Ectodermal cell (in vitro differentiated cells): ENCODE results near the gene ARL5A.

Experiments
- H3K27ac ChIP-seq: 2 replicates; pipeline ENCODE4 v1.7.0; 2013; ENCODE audit warnings: mild to moderate bottlenecking, low read depth, low read length; ENCODE audit not compliant: insufficient read depth, poor library complexity, severe bottlenecking
- H3K27me3 ChIP-seq: 2 replicates; pipeline ENCODE4 v1.7.0; 2013; ENCODE audit warnings: mild to moderate bottlenecking, low read length; ENCODE audit not compliant: insufficient read depth, control insufficient read depth, poor library complexity, severe bottlenecking
- H3K36me3 ChIP-seq: one replicate; pipeline ENCODE4 v1.7.0; 2013; ENCODE audit warnings: low read length; ENCODE audit not compliant: control insufficient read depth, insufficient read depth
- H3K4me1 ChIP-seq: one replicate; pipeline ENCODE4 v1.7.0; 2013; ENCODE audit warnings: low read length; ENCODE audit not compliant: control insufficient read depth, insufficient read depth
- H3K4me3 ChIP-seq: 2 replicates; pipeline ENCODE4 v1.7.0; 2013; ENCODE audit warnings: low read depth, low read length, control low read depth; ENCODE audit not compliant: insufficient read depth
- H3K9me3 ChIP-seq: 2 replicates; pipeline ENCODE4 v1.7.0; 2013; ENCODE audit warnings: mild to moderate bottlenecking, low read length, moderate library complexity; ENCODE audit not compliant: control insufficient read depth
- WGBS, 2 experiments: methylation state at CpG; one replicate each; pipeline ENCODE4 v1.1.7; 2013; ENCODE audit warnings: missing lambda C conversion rate in 2 of 2; 5-methylcytosine and 5-hydroxymethylcytosine counted together

ARL5A gene

DNA sequence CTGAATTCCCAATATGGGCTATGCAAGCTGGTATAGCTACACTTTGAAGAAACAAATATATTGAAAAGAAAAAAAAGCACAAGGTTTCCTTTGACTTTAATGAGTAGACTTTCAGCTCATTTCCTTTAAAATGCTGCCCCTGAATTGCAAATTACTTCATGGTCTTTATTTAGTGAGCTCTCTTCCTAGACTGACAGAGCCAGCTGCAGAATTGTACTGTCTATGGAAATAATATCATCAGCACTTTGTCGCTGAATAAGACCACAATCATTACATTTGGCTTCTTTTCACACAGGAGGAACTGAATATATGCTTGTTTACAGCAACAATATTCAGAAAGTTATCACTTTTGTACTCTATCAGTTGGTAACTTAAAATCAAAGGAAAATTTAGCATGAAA is 41.7 kb downstream of the ARL5A start:
- Histone ChIP-seq H3K27me3 (no peaks in the 10 kb centered on the region), H3K27ac (no peak overlapping the region), H3K4me1 (no peaks in the 10 kb centered on the region), H3K36me3 (no peaks in the 10 kb centered on the region), H3K9me3 (no peaks in the 10 kb centered on the region), H3K4me3 (no peak overlapping the region)
- 83 to 88% methylated on average over 1 of the region's 1 CpG for WGBS, 2 experiments

DNA sequence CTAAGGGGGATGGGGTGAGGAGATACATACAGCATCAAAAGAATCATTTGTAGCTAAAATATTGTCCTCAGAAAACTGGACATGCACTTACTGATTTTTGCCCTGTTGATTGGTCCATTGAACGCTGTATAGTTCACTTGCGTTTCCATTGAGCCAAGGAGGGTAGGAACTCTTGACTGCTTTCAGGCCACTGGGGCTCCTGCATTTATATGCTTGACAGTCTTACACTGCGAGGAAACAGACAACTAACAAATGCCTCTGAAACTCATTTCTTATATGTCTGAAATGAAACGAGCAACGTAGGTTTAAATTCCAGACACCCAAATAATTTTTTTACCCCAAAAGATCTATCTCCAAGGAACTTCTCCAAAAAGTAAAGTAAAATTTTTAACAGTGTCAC is 42.1 kb downstream of the ARL5A start:
- no peak overlapping the region for H3K4me3 ChIP-seq
- H3K9me3 ChIP-seq, result no peaks in the 10 kb centered on the region
- 94 to 98% methylated on average over 5 of the region's 5 CpGs for WGBS, 2 experiments
- H3K27me3 ChIP-seq, result no peaks in the 10 kb centered on the region
- H3K36me3 ChIP-seq, result no peaks in the 10 kb centered on the region
- H3K27ac ChIP-seq, result no peak overlapping the region
- no peaks in the 10 kb centered on the region for H3K4me1 ChIP-seq

DNA sequence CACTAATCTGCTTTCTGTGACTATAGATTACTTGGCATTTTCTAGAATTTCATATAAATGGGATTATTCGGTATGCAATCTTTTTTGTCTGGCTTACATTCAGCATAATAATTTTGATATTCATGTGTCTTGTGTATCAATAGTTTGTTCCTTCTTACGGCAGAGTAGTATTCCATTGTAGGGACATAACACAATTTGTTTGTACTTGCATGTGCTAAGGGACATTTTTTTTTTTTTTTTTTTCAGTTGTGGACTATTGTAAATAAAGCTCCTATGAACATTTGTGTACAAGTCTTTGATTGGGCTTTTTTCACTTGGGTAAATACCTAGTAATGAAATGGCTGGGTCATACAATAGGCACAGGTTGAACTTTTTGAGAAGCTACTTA is 45.1 kb downstream of the ARL5A start:
- 94 to 96% methylated on average over 2 of the region's 2 CpGs for WGBS, 2 experiments
- Histone ChIP-seq H3K27ac (no peak overlapping the region), H3K4me3 (no peak overlapping the region), H3K27me3 (no peaks in the 10 kb centered on the region), H3K9me3 (no peaks in the 10 kb centered on the region), H3K36me3 (no peaks in the 10 kb centered on the region), H3K4me1 (no peaks in the 10 kb centered on the region)

DNA sequence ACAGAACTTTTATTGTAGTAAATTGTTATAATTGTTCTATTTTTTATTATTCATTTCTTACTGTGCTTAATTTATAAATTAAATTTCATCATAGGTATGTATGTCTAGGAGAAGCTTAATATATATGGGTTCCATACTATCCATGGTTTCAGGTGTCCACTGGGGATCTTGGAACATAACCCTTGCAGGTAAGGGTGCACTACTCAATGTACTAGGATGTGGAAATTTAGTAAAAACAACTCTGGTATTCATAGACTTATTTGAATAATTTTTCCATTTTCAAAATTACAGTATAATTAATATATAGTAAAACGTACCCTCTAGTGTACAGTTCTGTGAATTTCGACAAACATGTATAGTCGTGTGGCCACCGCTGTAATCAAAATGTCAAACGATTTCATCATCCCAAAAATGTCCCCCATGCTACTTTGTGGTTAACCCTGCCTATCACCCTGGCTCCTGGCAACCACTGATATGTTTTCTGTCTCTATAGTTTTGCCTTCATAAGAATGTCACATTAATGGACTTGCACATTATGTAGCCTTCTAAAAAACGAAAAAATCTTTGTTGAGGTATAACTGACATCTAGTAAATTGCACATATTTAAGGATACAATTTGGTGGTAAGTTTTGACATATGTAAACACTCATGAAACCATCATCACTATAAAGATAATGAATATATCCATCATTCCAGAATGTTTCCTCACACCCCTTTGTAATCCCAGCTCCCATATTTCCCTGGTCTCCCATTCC is 45.7 kb downstream of the ARL5A start:
- Histone ChIP-seq H3K9me3 (no peaks in the 10 kb centered on the region), H3K27me3 (no peaks in the 10 kb centered on the region), H3K36me3 (no peaks in the 10 kb centered on the region), H3K4me1 (no peaks in the 10 kb centered on the region), H3K27ac (no peak overlapping the region), H3K4me3 (no peak overlapping the region)
- WGBS, 2 experiments, result 95 to 98% methylated on average over 5 to 6 of the region's 6 CpGs

DNA sequence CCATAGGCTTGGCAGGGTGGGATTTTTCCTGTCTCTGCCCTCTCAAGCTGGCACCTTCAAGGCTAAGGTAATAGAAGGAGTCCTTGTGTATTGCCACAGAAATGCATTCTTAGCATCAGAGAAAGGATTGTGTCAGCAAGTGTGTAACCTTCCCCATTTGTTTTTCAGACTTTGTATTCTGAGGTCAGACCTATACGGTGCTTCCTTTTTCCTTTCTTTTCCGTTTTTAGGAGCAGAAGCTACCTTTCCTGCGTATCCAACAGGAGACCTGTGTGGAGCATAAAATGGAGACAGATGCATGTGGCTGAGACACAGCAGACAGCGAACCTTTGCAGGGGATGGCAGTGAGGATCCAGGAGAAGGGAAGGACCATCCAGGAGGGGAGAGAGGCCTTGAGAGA is 46.6 kb downstream of the ARL5A start:
- WGBS, 2 experiments, result 91 to 92% methylated on average over 4 of the region's 4 CpGs

DNA sequence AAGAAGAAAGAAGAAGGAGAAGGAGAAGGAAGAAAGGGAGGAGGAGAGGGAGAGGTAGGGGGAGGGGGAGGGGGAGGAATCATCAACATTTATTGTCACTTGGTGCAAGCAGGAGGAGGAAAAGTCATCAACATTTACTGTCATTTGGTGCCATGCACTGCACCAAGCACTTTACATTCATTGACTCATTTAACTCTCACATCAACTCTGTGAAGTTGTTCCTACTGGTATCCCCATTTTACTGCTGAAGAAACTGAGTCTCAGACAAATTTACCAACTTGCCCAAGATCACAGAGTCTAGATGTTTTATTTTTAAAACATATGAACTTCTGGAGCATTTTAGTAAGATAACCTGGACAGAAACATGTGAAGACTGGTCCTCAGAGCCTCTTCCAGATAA is 47.3 kb downstream of the ARL5A start:
- no peaks in the 10 kb centered on the region for H3K27me3 ChIP-seq
- H3K27ac ChIP-seq, result no peak overlapping the region
- H3K4me1 ChIP-seq, result no peaks in the 10 kb centered on the region
- no peaks in the 10 kb centered on the region for H3K36me3 ChIP-seq
- no peak overlapping the region for H3K4me3 ChIP-seq
- no peaks in the 10 kb centered on the region for H3K9me3 ChIP-seq

More for the DNA sequence above, 46.6 kb downstream of the ARL5A start:
- Histone ChIP-seq H3K27ac (no peak overlapping the region), H3K4me1 (no peaks in the 10 kb centered on the region), H3K4me3 (no peak overlapping the region), H3K36me3 (no peaks in the 10 kb centered on the region), H3K27me3 (no peaks in the 10 kb centered on the region), H3K9me3 (no peaks in the 10 kb centered on the region)

DNA sequence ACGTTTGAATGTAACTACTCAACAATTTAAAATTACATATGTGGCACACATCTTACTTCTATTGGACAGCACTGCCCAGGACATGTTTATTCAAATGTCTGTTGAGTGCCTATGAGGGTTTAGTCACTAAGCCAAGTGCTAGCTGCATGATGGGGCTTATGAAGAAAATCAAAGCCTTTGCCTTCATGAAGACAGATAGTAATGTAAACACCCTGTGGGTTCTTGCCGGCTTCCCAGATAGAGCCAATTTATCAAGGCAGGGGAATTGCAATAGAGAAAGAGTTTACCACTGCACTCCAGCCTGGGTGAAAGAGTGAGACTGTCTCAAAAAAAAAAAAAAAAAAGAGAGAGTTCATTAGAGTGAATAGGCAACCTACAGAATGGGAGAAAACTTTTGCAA is 50.3 kb downstream of the ARL5A start:
- Histone ChIP-seq H3K36me3 (no peaks in the 10 kb centered on the region), H3K27ac (no peak overlapping the region), H3K4me1 (no peaks in the 10 kb centered on the region), H3K27me3 (no peaks in the 10 kb centered on the region), H3K4me3 (no peak overlapping the region), H3K9me3 (no peaks in the 10 kb centered on the region)
- WGBS, 2 experiments, result 96 to 99% methylated on average over 1 to 2 of the region's 2 CpGs

DNA sequence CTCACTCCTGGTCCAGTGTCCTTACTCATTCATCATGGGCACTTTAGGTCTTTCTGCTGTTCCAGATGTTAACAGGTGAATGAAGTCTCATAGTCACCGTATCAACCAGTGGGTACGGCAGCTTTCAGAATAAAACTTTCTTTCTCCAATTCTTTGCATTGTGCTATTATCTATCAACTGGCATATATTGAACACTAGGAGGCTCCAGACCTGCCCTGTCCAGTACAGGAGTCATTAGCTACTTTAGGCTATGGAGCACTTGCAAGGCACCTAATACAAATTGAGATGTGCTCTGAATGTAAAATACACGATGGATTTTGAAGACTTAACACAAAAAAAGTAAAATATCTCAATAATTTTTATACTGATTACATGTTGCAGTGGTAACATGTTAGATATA is 50.7 kb downstream of the ARL5A start:
- H3K9me3 ChIP-seq, result no peaks in the 10 kb centered on the region
- WGBS, 2 experiments, result 98% methylated on average over 2 to 3 of the region's 3 CpGs
- no peaks in the 10 kb centered on the region for H3K27me3 ChIP-seq
- no peak overlapping the region for H3K27ac ChIP-seq
- H3K4me3 ChIP-seq, result no peak overlapping the region
- no peaks in the 10 kb centered on the region for H3K36me3 ChIP-seq
- H3K4me1 ChIP-seq, result no peaks in the 10 kb centered on the region

DNA sequence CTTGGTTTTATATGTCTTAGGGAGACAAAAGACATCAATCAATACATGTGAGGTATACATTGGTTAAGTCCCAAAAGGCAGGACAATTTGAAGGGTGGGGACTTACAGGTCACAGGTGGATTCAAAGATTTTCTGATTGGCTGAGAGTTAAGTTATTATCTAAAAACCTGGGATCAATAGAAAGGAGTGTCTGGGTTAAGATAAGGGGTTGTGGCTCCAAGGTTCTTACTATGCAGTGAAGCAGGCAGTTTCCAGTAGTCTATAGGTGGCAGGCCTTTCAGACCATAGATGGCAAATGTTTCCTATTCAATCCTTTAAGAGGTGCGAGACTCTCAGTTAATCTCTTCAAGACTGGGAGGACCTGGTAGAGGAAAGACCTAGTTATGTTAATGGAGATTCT is 51.9 kb downstream of the ARL5A start:
- Histone ChIP-seq H3K4me3 (no peak overlapping the region), H3K36me3 (no peaks in the 10 kb centered on the region), H3K27me3 (no peaks in the 10 kb centered on the region), H3K9me3 (no peaks in the 10 kb centered on the region), H3K4me1 (no peaks in the 10 kb centered on the region), H3K27ac (no peak overlapping the region)
- 83 to 90% methylated on average over 1 of the region's 1 CpG for WGBS, 2 experiments

DNA sequence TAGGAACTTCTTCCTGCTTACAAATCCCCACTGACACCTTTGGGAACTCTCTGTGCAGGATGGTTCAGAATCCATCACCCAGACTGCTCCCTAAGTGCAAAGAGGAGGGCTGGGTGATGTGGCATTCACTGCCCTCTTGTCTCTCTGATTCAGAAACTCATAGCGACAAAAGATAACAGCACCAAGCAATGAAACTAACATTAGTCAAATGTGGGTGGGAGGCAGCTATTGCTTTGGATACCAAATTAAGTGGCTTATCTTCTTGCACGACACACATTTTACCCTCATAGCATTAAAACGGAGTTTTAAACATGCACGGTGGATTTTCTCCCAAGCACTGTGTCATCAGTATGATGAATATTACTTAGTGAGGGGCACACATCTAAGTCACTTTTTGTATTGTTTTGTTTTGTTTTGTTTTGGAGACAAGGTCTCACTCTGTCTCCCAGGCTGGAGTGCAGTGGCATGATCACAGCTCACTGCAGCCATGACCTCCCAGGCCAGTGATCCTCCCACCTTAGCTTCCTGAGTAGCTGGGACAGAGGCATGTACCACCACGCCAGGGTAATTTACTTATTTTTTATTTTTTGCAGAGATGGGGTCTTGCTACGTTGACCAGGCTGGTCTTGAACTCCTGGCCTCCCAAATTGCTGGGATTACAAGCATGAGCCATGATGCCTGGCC is 53.0 kb downstream of the ARL5A start:
- no peak overlapping the region for H3K27ac ChIP-seq
- no peaks in the 10 kb centered on the region for H3K9me3 ChIP-seq
- WGBS, 2 experiments, result 97 to 98% methylated on average over 6 of the region's 6 CpGs
- H3K27me3 ChIP-seq, result no peaks in the 10 kb centered on the region
- H3K4me1 ChIP-seq, result no peaks in the 10 kb centered on the region
- no peaks in the 10 kb centered on the region for H3K36me3 ChIP-seq
- no peak overlapping the region for H3K4me3 ChIP-seq
